Measurements from ENCODE around the gene SLC9A1. TPM values are rescaled to one million over a fixed set of nuclear protein-coding genes. Genes with fewer than 3 reads are reported as not detected.
"Not testable (repeated sequence)": the region's sequence is repeated elsewhere in the genome, so short reads cannot be mapped to it uniquely, and the experiment has no call there.

The SLC9A1 gene
- total RNA-seq, 2 donors from 2014 or later = 22.9 to 30.4 TPM

DNA sequence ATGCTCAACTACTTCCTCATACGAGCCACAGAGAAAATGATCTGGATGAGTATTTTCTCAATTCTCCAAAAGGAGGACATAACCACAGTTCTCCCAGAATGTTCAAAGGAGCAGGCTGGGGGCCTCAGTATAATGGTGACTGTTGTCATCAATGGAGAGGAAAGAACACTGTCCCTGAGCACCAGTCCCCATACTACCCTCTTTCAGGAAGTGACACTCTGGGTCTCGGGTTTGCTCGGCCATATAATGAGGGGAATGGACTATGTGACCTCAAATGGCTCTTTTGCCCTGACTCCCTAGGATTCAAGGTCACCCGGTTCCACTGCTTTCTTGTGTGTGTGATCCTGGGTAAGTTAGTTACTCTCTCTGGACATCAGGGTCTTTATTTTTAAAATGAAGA lies 22.8 kb downstream of the SLC9A1 start:
- no peaks in the 10 kb centered on the region for H3K4me1 ChIP-seq (replicated peaks)
- DNase-seq (ENCODE audit: low spot score) = no peak
- intact Hi-C loops (cut with DNase I) = no loop called here
- no peaks in the 10 kb centered on the region for H3K27me3 ChIP-seq (replicated peaks; ENCODE audit: insufficient read depth)
- H3K9me3 ChIP-seq = no peaks in the 10 kb centered on the region
- TF ChIP-seq, protein P1, sequence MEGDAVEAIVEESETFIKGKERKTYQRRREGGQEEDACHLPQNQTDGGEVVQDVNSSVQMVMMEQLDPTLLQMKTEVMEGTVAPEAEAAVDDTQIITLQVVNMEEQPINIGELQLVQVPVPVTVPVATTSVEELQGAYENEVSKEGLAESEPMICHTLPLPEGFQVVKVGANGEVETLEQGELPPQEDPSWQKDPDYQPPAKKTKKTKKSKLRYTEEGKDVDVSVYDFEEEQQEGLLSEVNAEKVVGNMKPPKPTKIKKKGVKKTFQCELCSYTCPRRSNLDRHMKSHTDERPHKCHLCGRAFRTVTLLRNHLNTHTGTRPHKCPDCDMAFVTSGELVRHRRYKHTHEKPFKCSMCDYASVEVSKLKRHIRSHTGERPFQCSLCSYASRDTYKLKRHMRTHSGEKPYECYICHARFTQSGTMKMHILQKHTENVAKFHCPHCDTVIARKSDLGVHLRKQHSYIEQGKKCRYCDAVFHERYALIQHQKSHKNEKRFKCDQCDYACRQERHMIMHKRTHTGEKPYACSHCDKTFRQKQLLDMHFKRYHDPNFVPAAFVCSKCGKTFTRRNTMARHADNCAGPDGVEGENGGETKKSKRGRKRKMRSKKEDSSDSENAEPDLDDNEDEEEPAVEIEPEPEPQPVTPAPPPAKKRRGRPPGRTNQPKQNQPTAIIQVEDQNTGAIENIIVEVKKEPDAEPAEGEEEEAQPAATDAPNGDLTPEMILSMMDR (IDR thresholded peaks at IDR 0.05) = no peak
- TF ChIP-seq POLR2A (IDR thresholded peaks at IDR 0.05) (no peak), POLR2AphosphoS5 (IDR thresholded peaks at IDR 0.05) (no peak)
- 76% methylated on average over 4 of the region's 4 CpGs for WGBS
- no peaks in the 10 kb centered on the region for H3K36me3 ChIP-seq
- no peak overlapping the region for H3K27ac ChIP-seq
- H3K4me3 ChIP-seq = no peak overlapping the region

- Histone ChIP-seq H3K4me1 (replicated peaks) (no peaks in the 10 kb centered on the region), H3K4me3 (no peak overlapping the region), H3K36me3 (no peaks in the 10 kb centered on the region), H3K9me3 (no peaks in the 10 kb centered on the region), H3K27me3 (replicated peaks; ENCODE audit: insufficient read depth) (no peaks in the 10 kb centered on the region), H3K27ac (no peak overlapping the region)
- intact Hi-C loops (cut with DNase I) = no loop called here
- WGBS = 82% methylated on average over 3 of the region's 3 CpGs
- DNase-seq (ENCODE audit: low spot score) = no peak
- TF ChIP-seq, protein P1 (IDR thresholded peaks at IDR 0.05) = no peak
- TF ChIP-seq POLR2A (IDR thresholded peaks at IDR 0.05) (no peak), POLR2AphosphoS5 (IDR thresholded peaks at IDR 0.05) (no peak)
Measured at GRCh38 chr1:27130798-27131197, 24.1 kb downstream of the SLC9A1 start.

DNA sequence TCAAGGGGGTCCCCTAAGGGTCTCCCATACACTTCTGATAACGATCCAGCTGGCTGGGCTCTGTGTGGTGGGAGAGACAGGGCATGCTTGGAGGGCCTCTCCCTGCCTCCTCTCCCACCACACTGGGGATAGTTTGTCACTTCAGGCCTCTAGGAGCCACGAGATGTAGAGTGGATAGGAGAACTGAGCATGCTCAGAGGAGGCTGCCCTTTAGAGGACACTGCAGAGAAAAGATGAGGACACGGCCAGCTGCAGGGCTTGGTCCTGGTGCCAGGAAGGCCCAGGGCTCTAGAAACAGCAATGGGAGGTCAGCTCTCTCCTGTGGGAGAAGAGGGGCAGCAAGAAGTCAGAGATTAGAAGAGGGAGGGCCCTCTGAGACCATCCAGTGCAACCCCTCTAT lies 25.7 kb downstream of the SLC9A1 start:
- no peak overlapping the region for H3K27ac ChIP-seq

DNA sequence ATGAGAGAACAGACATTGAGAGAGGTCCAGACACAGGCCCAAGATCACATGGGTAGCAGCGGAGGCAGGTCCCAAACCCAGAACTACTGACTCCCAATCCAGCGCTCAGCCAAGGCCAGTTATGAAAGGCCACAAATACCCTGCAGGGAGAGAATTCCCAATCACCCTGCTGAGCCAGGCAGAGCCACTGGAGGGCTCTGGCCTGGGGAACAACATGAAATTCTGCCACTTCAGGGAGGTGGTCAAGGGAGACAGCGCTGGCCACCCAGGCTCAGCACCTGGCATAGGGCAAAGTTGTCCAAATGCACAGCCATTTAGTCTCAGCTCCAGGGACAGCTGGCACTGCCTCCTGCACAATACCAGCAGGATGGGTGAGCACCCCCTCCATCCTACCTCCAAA lies 27.5 kb downstream of the SLC9A1 start:
- WGBS = 94% methylated on average over 3 of the region's 3 CpGs
- Histone ChIP-seq H3K4me3 (no peak overlapping the region), H3K4me1 (replicated peaks) (peaks cover 4% of the 10 kb centered on the region), H3K36me3 (no peaks in the 10 kb centered on the region), H3K27ac (no peak overlapping the region), H3K27me3 (replicated peaks; ENCODE audit: insufficient read depth) (no peaks in the 10 kb centered on the region), H3K9me3 (no peaks in the 10 kb centered on the region)
- TF ChIP-seq POLR2AphosphoS5 (IDR thresholded peaks at IDR 0.05) (no peak), POLR2A (IDR thresholded peaks at IDR 0.05) (no peak)
- TF ChIP-seq, protein P1 (IDR thresholded peaks at IDR 0.05) = no peak
- intact Hi-C loops (cut with DNase I) = no loop called here
- DNase-seq (ENCODE audit: low spot score) = no peak

More for the DNA sequence above, 25.7 kb downstream of the SLC9A1 start:
- Histone ChIP-seq H3K9me3 (no peaks in the 10 kb centered on the region), H3K4me3 (no peak overlapping the region), H3K36me3 (no peaks in the 10 kb centered on the region), H3K27me3 (replicated peaks; ENCODE audit: insufficient read depth) (no peaks in the 10 kb centered on the region), H3K4me1 (replicated peaks) (no peaks in the 10 kb centered on the region)
- intact Hi-C loops (cut with DNase I) = no loop called here
- DNase-seq (ENCODE audit: low spot score) = no peak
- TF ChIP-seq, protein P1 (IDR thresholded peaks at IDR 0.05) = no peak
- no peak for TF ChIP-seq POLR2A (IDR thresholded peaks at IDR 0.05)
- no peak for TF ChIP-seq POLR2AphosphoS5 (IDR thresholded peaks at IDR 0.05)
- WGBS = 62% methylated on average over 3 of the region's 3 CpGs

GRCh38 chr1:27126391-27126790 lies 28.5 kb downstream of the SLC9A1 start:
- no peak for DNase-seq (ENCODE audit: low spot score)
- Histone ChIP-seq H3K27me3 (replicated peaks; ENCODE audit: insufficient read depth) (no peaks in the 10 kb centered on the region), H3K4me3 (no peak overlapping the region), H3K36me3 (no peaks in the 10 kb centered on the region), H3K9me3 (no peaks in the 10 kb centered on the region), H3K27ac (no peak overlapping the region), H3K4me1 (replicated peaks) (peaks cover 4% of the 10 kb centered on the region)
- TF ChIP-seq POLR2A (IDR thresholded peaks at IDR 0.05) (no peak), POLR2AphosphoS5 (IDR thresholded peaks at IDR 0.05) (no peak)
- TF ChIP-seq, protein P1 (IDR thresholded peaks at IDR 0.05) = no peak
- 75% methylated on average over 5 of the region's 5 CpGs for WGBS
- intact Hi-C loops (cut with DNase I) = no loop called here

DNA sequence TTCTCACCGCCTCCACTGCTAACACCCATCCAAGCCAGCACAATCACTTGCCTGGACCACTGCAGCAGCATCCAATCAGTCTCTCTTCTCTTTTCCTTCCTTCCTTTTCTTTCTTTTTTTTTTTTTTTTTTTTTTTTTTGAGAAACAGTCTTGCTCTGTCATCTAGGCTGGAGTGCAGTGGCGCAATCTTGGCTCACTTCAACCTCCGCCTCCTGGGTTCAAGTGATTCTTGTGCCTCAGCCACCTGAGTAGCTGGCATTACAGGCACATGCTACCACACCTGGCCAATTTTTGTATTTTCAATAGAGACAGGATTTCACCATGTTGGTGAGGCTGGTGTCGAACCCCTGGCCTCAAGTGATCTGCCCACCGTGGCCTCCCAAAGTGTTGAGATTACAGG lies 29.8 kb downstream of the SLC9A1 start:
- H3K27me3 ChIP-seq (replicated peaks; ENCODE audit: insufficient read depth); H3K9me3 ChIP-seq; H3K27ac ChIP-seq; H3K4me3 ChIP-seq; intact Hi-C loops (cut with DNase I); DNase-seq (ENCODE audit: low spot score); H3K36me3 ChIP-seq; H3K4me1 ChIP-seq (replicated peaks): not testable (repeated sequence)
- 100% methylated on average over 5 of the region's 5 CpGs for WGBS
